ENCODE data around the gene PDZRN3.

GRCh38 chr3:73404435-73404834, 220.3 kb downstream of the PDZRN3 start:
- no peak for TF ChIP-seq POLR2A (IDR thresholded peaks at IDR 0.05; ENCODE audit: borderline replicate concordance, extremely low read depth, insufficient read depth, insufficient read length)
- TF ChIP-seq CTCF (IDR thresholded peaks at IDR 0.05 in 2 of 3, conservative IDR thresholded peaks at IDR 0.05 in 1 of 3; ENCODE audit: borderline replicate concordance in 1 of 3, insufficient read depth in 1 of 3, low read depth in 2 of 3, low read length in 2 of 3), result no peak
- TF ChIP-seq EZH2phosphoT487 (IDR thresholded peaks at IDR 0.05; ENCODE audit: borderline replicate concordance), result no peak
- TF ChIP-seq CEBPB (IDR thresholded peaks at IDR 0.05; ENCODE audit: low read depth), result no peak
- no peak for TF ChIP-seq ZNF274 (IDR thresholded peaks at IDR 0.05; ENCODE audit: low read depth, low read length)
- no peak for TF ChIP-seq POLR2AphosphoS5 (IDR thresholded peaks at IDR 0.05; ENCODE audit: low read depth, low read length)
- TF ChIP-seq EGR1 (IDR thresholded peaks at IDR 0.05; ENCODE audit: low read depth), result no peak
- no peak for TF ChIP-seq MAX (IDR thresholded peaks at IDR 0.05)

All from HCT116 (cell line).